Suprapubic skin (tissue), 3 donors: ENCODE results near the gene YY1.

Source experiments
- EP300 ChIP-seq: sonication (generic); formaldehyde crosslinking; IDR thresholded peaks from one replicate; pipeline ENCODE4 v1.6.1; 2017; ENCODE audit warnings: antibody characterized with exemption
- TF ChIP-seq, protein P1 (sequence below), 2 donors: fragments of 200-600 bp in 1 of 2; fragments of 450-650 bp in 1 of 2; sonication (generic) in 1 of 2; IDR thresholded peaks; one replicate each; pipeline ENCODE4 v1.5.1; 2016 to 2019; ENCODE audit warnings: antibody characterized with exemption in 2 of 2, mild to moderate bottlenecking in 1 of 2, moderate library complexity in 1 of 2

DNA sequence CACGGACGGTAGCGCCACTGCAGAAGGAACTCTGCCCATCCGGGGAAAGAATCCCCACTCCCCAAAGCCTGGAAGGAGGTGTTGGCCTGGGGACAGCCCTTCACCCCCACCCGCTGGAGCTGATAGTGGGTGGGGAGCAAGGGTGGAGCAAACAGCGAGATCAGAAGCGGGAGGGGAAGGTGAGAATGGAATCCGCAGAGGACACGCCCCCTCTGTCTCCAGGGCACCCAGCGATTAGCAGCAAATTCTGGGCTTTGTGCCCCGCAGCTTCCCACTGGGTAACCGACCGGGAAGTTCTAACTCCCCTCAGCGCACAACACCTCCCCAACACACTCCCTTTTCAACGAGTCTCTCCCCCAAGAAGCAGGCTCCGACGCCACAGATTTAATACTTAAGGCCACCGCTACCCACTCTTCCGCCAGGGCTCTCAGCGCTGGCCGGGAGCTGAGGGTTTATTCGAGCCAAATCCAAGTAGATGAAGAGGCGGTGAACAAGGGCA, 65.9 kb downstream of the YY1 start:
- TF ChIP-seq, protein P1, sequence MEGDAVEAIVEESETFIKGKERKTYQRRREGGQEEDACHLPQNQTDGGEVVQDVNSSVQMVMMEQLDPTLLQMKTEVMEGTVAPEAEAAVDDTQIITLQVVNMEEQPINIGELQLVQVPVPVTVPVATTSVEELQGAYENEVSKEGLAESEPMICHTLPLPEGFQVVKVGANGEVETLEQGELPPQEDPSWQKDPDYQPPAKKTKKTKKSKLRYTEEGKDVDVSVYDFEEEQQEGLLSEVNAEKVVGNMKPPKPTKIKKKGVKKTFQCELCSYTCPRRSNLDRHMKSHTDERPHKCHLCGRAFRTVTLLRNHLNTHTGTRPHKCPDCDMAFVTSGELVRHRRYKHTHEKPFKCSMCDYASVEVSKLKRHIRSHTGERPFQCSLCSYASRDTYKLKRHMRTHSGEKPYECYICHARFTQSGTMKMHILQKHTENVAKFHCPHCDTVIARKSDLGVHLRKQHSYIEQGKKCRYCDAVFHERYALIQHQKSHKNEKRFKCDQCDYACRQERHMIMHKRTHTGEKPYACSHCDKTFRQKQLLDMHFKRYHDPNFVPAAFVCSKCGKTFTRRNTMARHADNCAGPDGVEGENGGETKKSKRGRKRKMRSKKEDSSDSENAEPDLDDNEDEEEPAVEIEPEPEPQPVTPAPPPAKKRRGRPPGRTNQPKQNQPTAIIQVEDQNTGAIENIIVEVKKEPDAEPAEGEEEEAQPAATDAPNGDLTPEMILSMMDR (IDR thresholded peaks at IDR 0.05): no peak
- no peak for TF ChIP-seq EP300
